GM19023 (cell line): Measurements from ENCODE around the gene SHB.

Source experiments
- ATAC-seq: cut with Tn5 transposase; IDR thresholded peaks from one replicate; pipeline ENCODE4 v1.9.1; 2021; ENCODE audit warnings: mild to moderate bottlenecking, moderate library complexity; ENCODE audit not compliant: unreplicated experiment

SHB gene

GRCh38 chr9:37972351-37972848 lies 96.6 kb downstream of the SHB start:
- ATAC-seq: no peak

GRCh38 chr9:37971691-37972090 lies 97.3 kb downstream of the SHB start:
- no peak for ATAC-seq

- no peak for ATAC-seq
These were observed 97.9 kb downstream of the SHB start for GRCh38 chr9:37971108-37971459.

GRCh38 chr9:37970301-37971107 lies 98.5 kb downstream of the SHB start:
- no peak for ATAC-seq

GRCh38 chr9:37969558-37970300 lies 99.3 kb downstream of the SHB start:
- no peak for ATAC-seq

- no peak for ATAC-seq
These were observed 99.9 kb downstream of the SHB start for GRCh38 chr9:37969130-37969529.

- no peak for ATAC-seq
These were observed 100.8 kb downstream of the SHB start for GRCh38 chr9:37968228-37968701.

GRCh38 chr9:37967761-37968080 lies 101.3 kb downstream of the SHB start:
- no peak for ATAC-seq

- ATAC-seq: no peak
These were observed 101.8 kb downstream of the SHB start for GRCh38 chr9:37967014-37967760.

GRCh38 chr9:37966412-37967013 lies 102.5 kb downstream of the SHB start:
- ATAC-seq: no peak

- peak; percentile 61 for ATAC-seq
These were observed 103.2 kb downstream of the SHB start for GRCh38 chr9:37965676-37966345.

- no peak for ATAC-seq
These were observed 103.9 kb downstream of the SHB start for GRCh38 chr9:37965116-37965515.

- ATAC-seq: no peak
These were observed 104.3 kb downstream of the SHB start for GRCh38 chr9:37964740-37965081.

- no peak for ATAC-seq
These were observed 104.9 kb downstream of the SHB start for GRCh38 chr9:37963936-37964739.

GRCh38 chr9:37961351-37961750 lies 107.7 kb downstream of the SHB start:
- ATAC-seq: no peak

GRCh38 chr9:37960631-37961030 lies 108.4 kb downstream of the SHB start:
- ATAC-seq: no peak

- ATAC-seq: no peak
These were observed 109.1 kb downstream of the SHB start for GRCh38 chr9:37959976-37960375.

- no peak for ATAC-seq
These were observed 110.9 kb downstream of the SHB start for GRCh38 chr9:37958154-37958553.

GRCh38 chr9:37957664-37957953 lies 111.4 kb downstream of the SHB start:
- ATAC-seq: no peak
